GM18505 (cell line): ENCODE data around the gene PALLD.

Source experiments
- ATAC-seq: cut with Tn5 transposase; IDR thresholded peaks from one replicate; pipeline ENCODE4 v1.9.1; 2021; ENCODE audit not compliant: unreplicated experiment
- POLR2A ChIP-seq: IDR thresholded peaks from 4 replicates; pipeline ENCODE4 v1.6.1; 2011; ENCODE audit warnings: borderline replicate concordance; ENCODE audit not compliant: insufficient read depth, insufficient read length; ENCODE audit errors: extremely low read depth

Gene PALLD

DNA sequence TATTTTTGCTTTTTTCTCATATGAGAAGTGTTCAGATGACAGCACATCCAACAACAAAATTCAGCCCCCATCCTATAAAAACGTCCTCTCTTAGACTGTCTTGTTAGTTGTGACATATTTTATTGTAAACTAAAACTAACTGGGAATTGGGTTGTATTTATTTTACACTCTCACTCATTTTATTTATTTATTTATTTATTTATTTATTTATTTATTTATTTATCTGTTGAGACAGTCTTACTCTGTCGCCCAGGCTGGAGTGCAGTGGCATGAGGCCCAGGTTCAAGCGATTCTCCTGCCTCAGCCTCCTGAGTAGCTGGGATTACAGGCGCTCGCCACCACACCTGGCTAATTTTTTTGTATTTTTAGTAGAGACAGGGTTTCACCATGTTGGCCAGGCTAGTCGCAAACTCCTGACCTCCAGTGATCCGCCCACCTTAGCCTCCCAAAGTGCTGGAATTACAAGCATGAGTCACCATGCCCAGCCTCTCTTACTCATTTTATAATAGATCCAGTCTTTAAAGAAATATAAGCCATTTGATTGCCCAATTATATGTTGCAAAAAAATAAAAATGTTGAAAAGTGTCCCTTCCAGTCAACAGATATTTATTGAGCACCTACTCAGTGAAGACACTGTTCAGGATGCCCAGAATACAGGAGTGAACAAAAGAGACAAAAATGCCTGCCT lies 44.6 kb downstream of the PALLD start:
- no peak for ATAC-seq
- no peak for TF ChIP-seq POLR2A

DNA sequence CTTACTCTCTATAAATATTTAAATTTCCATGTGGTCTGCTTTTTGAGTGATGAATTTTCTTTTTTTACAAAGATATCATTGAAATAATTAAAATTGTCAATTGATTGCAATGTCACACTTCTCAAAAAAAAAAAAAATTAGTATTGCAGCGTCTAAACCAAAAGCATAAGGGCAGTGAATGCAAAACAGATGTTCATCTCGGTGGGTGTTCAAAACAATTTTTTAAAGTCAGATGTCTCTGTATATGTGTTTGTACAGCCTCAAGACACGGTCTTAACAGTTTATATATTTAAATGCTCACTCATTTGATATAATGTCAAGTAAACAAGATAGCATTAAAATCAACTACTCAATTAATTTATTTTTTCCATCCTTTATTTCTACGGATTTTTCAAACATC lies 52.3 kb downstream of the PALLD start:
- no peak for ATAC-seq
- TF ChIP-seq POLR2A: no peak

DNA sequence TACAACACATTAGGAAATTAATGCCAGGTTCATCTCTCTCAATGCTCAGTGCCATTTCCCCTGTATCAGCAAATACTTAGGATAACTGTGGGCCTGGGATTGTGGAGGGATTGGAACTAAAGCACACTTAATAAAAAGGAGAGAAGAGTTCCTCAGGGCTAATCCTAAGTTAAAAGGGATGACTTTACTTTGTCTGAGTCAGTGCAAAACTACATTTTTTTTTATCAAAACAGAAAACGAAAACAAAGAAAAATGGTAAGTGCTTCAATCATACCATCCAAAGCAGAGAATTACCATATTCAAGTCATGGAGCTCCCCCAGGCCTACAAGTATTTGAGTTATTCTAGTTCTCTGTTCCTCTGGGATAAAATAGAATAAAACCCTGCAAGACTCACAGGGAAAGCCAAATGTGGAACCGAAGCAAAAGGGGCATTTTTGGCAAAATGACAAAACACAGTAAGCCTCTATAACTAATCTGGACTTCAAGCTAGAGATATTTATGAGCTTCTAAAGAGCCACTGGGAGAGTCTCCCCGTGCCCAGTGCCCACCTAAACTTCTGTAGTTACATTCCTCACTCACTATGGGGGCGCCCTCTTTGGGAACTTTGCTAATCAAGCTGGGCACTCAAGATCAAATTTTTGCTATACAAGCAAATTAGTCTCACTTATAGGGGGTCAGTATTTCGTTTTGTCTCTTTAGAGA lies 53.4 kb downstream of the PALLD start:
- no peak for ATAC-seq
- no peak for TF ChIP-seq POLR2A

DNA sequence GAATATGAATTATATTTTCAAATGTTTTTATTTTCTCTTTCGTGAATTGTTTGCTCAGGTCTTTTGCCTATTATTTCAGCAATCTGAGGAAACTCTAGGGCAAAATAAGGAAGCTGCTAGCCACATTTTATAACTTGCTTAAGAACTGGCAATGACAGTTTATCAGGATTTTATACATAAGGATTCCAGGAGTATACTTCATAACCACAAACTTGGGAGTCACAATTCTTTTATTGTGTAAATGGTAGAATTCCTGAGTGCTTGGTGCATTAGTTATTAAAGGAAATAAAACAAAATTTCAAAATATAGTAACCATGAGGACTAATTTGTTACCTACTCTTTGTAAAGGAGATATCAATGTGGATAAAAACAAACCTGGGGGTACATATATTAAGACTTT lies 54.4 kb downstream of the PALLD start:
- TF ChIP-seq POLR2A: no peak
- ATAC-seq: no peak

DNA sequence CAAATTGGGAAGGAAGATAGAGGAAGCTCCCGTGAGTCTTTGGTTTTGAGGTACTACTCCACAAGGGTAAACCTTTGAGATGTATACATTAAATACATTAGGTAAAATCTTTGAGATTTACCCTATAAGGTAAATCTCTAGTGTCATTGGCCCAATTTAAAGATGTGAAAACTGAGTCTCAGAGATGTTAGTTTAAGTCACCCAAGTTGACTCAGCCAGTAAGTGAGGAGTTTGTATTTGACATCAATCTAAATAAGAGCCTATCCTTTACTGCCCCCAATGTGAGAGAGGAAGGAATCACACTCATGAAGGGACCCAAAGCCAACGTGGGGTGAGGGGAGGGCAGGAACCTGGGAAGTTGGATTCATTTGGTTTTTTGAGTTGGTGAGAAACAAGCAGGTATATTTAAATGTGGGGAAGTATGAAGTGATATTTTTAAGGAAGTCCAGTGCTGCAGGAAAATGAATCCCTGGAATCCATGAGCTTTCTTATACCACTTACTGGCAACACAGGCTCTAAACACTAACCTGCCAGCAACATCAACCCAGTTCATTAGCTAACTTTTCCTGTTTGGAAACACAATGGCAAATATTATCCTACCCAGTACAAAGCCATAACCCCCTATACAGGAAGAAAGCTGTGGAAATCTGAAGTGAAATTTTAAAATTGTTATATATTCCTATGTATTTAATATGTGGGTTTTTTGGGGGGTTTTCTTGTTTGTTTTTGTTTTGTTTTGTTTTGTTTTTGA lies 55.3 kb downstream of the PALLD start:
- no peak for TF ChIP-seq POLR2A
- no peak for ATAC-seq

DNA sequence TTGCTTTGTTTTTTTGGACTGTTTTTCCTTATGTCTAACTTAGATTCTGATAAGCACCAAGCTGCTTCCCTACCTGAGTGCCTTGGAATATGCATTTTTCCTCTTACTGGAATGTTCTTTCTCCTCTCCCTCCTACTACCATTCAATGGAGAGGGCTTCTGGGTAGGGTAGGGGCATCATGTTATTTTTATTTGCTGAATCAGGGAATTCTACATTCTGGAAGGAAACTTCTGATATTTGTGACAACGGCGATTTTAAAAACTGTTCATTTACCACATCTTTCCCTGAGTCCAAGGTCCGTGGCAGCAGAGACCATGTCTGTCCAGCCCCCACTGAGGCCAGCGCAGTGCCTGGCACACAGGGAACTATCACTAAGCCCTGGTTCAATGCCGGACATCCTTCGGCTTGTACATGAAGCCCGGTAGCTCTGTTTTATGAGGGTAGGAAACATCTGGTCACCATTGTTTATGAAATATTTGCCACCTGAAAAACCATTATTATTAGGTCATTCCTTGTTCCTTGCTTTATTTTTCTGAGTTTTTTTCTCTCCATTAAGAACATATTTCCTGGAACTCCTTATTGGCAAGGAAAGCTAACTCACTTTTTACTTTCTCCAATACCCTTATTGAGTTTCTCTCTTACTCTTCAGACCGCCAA lies 57.0 kb downstream of the PALLD start:
- ATAC-seq: no peak
- TF ChIP-seq POLR2A: no peak

DNA sequence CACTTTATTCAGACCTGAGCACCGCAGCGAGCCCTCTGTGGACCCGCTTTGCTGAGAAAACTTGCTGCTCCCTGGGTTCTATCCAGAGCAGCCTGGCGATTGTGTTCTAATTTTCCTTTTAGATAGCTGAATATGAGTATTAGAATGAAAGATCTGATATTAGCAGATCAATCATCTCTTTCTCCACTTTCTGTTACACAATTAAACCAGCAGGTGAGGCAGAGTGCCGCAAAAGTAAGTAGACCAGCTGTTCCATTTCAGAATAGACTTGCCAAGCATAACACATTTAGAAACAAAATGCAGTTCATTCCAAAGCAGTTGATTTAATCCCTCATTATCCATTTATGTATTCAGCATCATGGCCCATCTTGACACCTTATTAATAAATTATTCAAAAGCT lies 58.6 kb downstream of the PALLD start:
- TF ChIP-seq POLR2A: no peak
- no peak for ATAC-seq

DNA sequence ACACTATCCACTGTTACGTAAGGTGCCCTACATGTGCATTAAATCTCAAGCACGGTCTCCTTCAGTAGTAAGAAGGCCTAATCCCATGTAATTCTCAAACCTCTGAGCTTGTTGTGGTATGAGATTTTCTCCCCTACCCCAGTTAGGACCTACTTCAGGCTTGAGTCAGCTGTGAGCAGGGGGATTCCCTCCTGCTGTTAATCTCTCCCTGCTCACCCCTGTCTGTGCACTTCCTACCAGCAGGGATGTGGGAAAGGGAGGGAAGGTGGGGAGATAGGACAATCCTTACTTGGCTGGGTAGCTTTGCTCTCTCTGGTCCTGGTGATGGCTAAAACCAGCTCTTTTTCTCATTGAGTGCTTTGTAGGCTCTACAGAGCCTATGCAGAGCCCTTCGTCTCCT lies 60.8 kb downstream of the PALLD start:
- no peak for ATAC-seq

DNA sequence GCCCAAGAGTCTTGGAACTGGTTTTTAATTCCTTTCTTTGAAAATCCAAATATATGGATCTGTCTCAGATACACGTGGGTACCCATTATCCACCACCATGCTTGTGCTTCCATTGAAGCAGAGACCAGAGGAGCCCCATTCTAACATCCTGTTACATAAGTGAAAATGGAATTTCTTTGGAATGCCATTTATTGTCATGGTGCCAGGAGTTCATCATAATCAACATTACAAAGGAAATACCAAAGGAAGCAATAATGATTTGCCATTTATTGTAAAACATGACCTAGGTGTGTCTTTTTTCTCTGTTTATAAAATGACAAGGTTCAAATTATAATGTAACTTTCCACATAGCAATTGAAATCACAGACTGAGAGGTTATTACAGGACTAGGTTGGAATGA lies 61.7 kb downstream of the PALLD start:
- no peak for TF ChIP-seq POLR2A
- ATAC-seq: no peak

More for the DNA sequence above, 60.8 kb downstream of the PALLD start:
- TF ChIP-seq POLR2A: no peak

DNA sequence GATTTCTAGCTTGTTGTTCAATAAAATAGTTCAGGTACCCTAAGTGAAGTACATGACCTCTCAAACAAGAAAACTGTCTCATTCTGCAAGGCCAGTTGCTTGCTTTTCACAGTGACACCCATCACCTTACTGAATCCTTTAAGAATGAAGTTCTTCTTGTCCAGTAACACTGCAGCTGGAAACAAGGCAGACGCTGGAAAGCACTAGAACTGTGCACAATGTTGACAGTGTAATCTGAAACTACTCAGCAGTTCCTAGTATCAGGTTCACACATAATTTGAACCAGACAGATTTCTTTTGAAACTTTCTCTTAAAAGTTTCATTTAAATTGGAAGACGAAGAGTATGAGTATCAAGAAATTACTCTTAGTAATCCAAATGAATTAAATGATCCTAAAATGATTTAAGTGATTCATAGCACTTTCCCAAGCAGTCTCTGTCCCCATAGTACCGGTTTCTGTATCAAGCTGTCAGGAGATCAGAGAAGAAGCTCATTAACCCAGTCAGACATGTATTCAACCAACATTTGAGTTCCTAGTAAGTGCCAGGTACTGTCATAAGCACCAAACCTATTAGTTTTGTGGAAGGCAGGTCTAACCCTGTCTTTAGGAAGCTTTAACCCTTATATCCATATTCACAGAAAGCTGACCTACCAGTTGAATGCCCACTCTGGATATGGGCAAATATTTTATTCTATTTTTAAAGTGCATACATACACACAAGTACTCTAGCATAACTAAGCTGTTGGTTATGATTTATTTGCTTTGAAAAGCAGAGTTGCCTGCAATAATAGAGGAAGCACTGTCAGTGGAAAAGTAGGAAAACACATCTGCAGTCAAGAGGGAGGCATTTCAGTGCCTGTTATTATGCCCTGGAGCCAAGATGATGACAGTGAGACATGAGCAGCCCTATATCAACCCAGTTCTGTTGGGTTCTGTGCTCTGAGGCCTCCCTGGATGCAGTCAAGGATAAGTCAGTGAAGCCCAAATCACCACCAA lies 63.6 kb downstream of the PALLD start:
- no peak for ATAC-seq
- TF ChIP-seq POLR2A: no peak

DNA sequence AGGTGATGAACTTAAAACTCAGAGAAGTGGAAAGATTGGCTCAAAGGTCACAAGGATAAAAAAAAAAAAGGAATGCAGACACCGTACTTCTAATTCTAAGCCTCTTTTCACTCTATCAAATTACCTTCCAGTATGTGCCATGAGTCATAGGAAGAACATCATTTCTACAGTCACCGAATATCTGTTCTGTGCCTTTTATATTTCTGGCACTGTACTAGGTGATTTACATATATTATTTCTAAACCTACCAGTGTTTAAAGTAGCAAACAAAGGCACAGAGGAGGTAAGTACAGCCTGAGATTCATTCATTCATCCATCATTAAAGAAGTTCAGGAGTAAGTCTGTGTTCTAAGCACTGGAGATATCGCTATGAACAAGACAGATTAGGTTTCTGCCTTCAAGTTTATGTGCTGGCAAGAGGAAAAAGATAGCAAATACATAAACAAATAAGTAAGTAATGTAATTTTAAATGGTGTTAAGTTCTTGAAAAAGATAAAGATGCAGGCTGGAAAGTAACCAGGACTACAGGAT lies 65.3 kb downstream of the PALLD start:
- no peak for ATAC-seq

DNA sequence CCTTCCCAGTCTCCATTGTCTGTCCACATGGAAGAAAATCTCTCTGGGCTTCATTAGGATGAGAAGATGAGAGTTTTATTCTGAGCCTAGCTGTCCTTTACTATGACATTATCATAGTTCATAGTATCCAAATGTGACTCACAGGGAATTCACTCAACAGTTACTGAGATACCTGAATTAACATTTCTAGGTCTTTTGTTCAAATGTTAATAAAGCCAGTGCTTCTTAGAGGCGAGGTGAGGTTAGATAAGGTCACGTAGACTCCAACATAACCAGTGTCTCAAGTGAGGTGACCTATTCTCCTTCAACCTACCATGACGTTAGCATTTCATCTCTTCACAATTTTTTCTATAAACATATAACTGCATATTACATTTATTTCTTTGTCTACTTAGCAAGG lies 67.2 kb downstream of the PALLD start:
- no peak for ATAC-seq
- TF ChIP-seq POLR2A: no peak

More for the DNA sequence above, 65.3 kb downstream of the PALLD start:
- no peak for TF ChIP-seq POLR2A
